NCI-H2081 (cell line): ENCODE results near the gene PPFIBP1.
"Not testable (repeated sequence)": the region's sequence is repeated elsewhere in the genome, so short reads cannot be mapped to it uniquely, and the experiment has no call there.

Experiments
- DNase-seq, 2 experiments: peaks; one replicate each; lab custom pipeline; 2025; lab: John Stamatoyannopoulos, UW

Gene PPFIBP1

DNA sequence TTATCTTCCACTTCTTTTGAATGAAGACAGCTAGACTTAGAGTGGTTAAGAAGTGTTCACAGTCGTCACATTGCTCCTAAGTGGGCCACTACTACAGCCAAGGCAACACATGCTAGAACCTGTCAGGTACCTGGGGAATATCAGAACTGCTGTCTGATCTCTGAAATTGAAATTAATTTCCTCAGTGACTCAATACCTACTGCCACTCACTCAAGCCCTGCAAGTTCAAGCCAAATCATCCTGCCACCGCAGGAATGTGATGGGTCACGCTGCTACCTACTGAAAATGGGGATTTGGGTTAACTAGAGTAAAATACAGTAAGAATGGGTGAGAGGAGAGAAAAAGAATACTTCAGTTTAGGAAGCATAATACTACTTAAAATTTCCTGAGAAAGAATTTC, 67.7 kb downstream of the PPFIBP1 start:
- not testable (repeated sequence) for DNase-seq

DNA sequence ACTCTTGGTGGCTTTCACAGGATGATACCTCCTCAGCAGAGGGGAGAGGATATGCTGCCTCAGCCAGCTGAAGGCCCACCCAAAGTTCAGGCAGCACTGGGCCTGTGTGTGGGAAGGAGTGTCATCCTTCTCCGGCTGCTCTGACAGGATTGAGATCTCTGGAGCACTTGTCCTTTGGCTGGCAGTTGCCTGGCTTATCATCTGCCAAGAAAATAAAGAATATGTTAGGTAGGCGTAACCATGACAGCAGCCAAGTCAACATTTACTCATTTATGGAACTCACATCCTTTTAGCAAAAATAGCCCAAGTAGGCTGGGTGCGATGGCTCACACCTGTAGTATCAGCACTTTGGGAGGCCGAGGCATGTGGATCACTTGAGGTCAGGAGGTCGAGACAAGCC, 68.5 kb downstream of the PPFIBP1 start:
- DNase-seq, result peak; percentile 6 to 14

DNA sequence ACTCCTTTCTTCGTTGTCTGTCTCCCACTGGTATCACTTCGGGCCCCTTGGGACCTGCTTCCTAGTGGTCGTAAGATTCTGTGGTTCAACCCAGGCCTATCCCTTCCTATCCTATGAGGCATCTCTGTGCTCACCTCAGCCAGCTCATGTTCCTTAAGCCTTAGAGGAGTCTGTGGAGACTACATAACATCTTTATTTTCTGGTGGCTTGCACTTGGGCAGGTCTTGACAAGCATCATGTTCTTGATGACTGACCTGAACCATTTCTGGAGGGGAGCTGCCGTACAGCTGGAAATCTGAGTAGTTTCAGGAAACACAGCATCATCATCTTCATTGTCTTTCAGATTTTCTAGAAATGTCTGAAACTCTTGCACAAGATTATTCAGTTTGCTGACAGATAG, 69.3 kb downstream of the PPFIBP1 start:
- DNase-seq, result no peak

DNA sequence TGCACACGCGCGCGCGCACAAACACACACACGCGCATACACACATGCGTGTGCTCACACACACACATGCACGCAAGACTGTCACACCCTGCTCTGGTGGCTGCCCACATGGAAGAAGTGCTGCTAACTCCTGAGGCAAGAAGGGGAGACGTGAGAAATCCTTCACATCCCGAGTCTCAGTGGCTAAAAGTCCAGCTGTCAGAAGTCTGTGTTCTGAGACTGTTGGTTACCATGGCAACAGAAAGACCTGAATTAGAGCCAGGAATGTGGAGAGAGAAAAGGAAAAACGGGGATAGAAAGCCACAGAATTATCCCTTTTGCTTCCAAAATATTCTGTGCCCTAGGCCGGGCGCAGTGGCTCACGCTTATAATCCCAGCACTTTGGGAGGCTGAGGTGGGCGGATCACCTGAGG, 71.2 kb downstream of the PPFIBP1 start:
- no peak for DNase-seq

DNA sequence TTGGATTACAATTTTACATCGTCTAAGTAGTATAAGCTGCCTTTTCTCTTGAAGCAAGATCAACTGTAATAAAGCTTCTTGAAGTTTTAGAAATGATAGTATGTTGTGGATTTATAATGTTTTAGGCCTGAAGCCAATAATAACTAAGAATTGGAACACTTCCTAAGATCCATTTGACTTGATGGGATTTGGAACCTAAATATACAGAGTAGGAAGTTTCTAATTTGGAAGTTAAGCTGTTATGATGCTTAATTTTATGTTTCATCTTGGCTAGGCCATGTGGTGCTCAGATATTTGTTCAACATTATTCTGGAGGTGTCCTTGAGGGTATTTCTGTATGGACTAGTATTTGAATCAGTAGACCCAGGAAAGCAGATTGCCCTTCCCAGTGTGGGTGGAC, 74.9 kb downstream of the PPFIBP1 start:
- not testable (repeated sequence) for DNase-seq

DNA sequence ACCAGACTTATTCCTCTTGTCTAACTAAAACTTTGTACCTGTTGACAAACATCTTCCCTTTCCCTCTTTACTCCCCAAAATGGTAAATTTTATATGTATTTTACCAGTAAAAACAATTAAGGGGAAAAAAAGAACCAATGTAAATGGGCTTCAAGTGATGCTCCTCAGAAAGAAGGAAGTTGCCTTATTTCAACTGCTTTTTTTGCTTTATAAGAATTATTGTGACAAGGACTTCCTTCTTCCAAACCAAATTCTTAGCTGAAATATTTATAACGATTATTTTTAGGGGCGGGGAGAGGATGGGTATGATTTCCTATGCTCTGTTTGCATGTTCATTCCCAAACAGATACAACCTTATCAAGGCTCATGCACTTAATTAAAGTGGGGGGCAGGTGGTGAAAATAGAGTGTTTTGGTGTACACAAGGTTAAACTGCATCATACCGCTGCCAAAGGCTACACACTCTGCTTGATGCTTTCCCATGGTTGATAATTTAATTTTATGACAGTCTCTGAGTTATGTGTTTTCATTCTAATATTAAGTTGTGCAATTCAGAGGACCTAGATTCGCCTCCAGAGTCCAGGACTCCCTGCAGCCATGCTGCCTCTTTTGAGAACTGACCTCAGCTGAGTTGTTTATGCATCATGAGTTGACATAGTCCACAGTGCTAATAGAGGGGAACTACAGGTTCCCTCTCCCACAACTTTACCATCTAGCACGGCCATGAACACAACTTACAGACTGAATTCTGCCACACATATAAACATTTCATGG, 77.2 kb downstream of the PPFIBP1 start:
- DNase-seq, result not testable (repeated sequence)

DNA sequence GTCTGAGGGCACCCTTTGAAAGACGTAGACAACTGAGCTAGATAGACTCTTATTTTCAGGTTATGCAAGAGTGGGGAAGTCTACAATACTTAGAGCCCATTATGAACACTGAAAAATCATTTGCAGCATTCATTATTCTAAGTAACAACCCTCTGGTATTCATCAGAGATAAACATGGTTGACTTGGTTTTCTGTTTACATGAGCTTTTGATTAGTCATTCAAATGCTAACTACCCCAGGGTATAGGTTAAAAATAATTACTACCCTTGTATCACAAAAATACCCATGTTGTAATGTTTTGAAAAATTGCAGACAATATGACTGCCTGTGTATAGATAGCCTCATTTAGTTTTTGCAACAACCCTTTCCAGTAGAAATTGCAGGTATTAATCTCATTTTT, 78.5 kb downstream of the PPFIBP1 start:
- no peak for DNase-seq

DNA sequence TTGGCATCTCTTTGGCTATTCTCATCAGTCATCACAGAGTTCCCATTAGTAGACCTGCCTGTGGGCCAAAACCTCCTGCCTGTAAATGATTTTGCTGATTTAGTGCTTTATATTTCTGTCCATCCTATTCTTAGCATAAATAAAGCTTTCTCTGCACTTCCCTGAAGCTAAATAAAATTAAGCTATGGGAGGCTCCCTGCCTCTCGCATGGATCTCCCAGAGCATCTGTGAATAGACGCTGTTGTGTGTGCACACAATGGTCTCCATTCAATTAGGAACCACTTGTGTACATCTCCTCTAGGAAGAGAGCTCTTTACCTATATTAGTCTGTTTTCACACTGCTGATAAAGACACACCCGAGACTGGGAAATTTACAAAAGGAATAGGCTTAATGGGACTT, 80.4 kb downstream of the PPFIBP1 start:
- no peak for DNase-seq

DNA sequence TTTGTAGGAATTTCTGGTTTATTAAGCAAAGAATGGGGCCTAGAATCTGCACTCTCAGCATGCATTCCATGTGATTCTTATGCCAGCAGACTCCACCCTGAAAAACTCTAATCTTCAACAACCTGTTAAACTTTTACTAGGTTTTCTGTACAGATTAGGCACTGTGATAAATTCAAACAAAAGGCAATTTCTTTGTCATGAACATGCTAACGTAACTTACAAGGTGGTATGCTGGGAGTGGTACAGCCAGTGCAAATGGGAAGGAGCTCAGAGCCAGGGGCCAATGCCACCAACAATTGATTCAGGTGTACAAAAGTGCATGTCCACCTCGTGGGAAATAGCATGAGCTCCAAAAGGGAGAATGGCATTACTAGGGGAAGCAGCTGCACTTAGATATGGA, 83.0 kb downstream of the PPFIBP1 start:
- DNase-seq, result no peak

DNA sequence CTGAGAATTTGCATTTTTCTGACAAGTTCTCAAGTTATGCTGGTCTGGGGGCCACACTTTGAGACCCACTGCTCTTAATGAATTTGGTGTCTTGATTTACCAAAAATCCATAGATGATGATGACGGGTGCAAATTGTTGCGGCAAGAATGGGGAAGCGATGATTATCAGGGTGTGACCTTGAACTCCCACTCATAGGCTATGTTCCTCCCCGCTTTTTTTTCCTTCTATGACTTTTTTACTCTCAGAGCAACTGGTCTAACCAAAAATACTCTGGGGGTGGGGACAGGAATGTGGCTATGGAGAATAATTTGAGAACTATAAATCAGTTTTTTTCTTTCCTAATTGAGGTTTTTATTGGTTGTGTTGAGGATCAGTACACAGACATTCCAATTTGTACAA, 83.6 kb downstream of the PPFIBP1 start:
- DNase-seq, result no peak

DNA sequence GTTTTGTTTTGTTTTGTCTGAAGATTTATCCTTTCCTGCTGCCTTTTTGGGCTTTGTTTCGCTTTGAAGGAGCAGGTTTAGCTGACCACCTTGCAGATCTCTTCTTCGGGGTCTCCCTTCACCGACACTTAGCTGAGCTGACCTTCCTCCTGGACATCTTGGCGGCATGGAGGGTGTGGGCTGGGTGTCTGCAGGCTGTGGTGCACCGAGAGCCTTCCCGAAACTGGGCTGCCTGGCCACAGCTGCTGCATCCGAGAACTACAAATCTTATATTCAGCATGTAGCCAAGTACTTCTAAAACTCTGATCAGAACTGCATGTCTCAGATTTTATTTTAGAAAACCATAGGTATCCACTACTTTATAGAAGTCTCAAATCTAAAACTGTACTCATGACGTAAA, 84.9 kb downstream of the PPFIBP1 start:
- no peak for DNase-seq

DNA sequence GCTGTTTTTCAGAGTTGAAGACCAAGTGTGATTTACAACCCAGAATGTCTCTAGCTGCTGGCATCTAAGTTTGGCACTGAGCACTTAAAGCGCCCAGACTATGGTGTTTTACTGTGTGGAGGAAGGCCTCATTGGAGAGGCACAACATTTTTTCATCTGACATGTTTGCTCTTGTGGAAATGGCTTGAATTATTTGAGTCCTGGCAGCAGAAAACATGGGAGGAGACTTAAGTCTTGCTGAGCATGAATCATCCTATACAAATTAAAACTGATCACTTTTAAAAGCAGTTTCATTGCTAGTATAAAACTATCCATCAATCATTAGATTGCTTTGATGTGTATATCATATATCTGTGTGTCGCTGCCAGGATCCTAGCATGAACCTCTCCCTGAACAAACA, 86.4 kb downstream of the PPFIBP1 start:
- peak; percentile 68 to 93 for DNase-seq

DNA sequence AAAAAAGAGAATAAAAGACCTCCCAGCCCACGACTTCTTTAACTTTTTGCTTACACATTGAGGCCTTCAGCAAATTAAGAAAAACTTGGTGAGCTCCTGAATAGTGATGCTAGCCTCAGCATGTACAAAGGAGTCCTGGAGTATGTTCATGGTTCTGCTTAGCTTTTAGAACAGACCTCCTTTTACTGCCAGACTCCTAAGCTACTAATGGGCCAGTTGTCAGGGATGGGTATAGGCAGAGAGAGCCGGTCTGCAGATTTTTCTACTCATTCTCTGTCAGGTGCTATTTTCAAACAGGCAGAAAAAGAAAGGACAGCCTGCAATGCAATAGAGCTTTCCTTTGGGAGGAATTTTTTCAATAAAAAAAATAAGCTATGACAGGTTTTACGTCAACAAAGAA, 90.4 kb downstream of the PPFIBP1 start:
- no peak for DNase-seq

DNA sequence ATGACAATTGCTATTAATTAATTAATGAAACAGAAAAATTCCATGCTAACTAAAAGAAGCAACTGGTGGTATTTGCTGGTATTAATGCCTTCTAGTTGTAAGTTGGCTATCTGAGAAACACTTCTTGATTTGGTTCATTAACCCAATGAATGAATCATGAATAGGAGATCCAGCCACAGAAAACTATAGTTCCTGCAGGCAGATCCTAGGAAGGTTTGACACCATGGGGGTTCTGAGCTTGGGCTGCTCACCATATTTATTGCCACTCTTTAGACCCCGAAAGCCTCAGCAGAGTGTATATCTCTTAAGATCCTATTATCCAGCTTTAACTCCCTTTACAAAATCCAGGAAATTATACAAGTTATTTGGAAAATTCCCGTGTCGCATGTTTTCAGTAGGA, 90.9 kb downstream of the PPFIBP1 start:
- DNase-seq, result no peak

DNA sequence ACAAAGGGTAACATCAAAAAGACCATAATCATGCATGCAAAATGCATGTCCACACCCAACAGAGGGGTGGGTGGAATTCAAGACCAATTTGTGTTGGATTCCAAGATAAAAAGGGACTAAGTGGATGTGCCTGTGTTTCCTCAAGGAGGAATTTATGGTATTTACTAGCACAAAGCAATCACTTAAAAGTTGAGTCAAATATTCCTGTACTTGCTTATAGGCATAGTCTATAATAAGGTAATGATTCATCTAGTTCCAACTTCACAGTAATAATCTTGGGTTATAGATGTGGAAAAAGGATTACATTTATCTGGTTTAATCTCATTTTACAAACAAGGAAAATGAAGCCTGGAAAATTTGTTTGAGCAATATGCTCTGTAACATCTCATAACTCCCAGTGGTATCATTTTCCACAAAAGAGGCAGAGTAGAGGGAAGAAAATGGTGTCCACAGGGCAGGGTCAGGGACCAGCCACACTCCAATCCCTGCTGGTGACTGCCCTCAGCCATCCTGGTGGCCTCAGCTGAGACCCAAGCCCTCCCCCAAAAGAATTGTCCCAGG, 91.4 kb downstream of the PPFIBP1 start:
- DNase-seq, result no peak

DNA sequence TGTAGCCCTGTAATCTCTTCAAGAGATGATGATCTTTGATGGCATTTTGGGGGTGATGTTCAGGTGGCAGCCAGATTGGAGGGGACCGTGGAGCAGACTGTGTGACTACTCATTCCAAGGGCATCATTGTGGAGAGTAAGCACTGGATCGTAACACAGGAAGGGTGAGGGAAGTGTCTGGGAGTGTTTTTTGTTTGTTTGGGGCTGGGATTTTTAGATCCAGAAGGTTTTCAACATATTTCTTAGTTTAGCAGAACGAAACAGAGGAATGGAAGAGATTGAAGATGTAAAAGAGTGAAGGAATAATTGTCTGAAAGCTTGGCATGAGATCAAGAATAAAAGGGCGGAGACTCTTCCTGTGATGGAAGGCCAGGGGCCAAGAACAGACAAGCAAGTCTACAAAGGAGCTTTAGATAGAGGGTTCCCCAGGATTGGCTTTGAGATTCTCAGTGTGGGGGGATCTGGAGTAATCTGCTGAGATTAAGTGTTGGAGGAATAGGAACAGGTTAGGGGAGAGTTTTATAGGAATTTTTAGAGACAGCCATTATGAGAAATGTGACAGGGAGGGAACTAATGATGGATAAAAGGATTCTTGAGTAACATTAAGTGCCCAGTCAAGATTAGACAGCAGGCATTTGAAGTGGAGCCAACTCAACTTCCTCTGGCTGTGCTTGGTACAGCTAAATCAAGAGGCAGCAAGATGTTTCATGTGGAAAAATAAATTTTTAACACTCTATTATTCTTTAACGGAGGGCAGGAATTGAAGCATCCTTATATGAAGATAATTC, 92.5 kb downstream of the PPFIBP1 start:
- DNase-seq, result no peak

DNA sequence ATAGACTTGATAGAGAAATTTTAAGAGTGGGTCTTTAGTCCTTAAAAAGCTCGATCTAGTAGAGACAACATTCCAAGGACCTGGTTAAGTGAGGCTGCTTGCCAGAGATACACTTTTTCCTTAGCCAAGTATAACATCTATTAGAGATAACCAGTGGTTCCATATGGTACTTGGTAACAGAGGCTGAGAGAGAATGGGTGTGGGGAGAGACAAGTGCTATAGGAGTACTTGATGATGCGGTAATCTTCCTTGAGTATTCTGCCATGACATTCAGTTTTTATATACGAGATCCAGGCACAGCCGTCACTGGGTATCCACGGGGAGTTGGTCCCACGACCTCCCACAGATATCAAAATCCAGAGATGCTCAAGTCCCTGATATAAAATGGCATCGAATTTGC, 94.8 kb downstream of the PPFIBP1 start:
- DNase-seq, result no peak

DNA sequence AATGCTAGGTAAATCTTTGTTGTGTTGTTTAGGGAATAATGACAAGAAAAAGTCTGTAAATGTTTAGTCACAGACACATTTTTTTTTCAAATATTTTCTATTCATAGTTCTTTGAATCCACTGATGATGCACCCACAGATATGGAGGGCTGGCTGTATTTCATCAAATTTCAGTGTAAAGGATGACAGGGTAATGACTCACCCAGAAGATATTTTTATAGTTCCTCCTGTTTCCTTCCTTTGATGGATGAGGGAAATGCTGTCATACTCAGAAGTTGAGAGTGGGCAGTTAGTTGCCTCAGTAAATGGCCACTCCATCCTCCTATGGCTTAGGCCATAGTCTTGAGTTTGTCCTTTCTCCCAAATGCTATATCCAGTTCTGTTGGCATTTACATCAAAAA, 95.3 kb downstream of the PPFIBP1 start:
- no peak for DNase-seq

DNA sequence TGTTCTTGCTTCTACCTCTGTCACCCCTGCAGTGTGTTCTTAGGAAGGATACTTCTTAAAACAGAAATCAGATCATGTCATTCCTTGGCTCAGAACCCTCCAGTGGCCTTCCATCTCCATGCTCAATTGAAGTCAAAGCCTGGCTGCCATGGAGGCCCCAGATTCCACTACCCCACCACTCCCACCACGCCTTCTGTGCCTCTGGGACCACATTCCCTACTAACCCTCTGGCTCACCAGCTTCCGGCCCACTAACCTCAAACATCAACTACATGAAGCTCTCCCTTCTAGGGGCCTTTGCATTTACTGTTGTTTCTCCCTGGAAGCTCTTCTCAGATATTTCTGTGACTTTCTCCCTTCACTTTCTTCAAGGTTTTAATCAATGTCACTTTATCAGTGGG, 96.1 kb downstream of the PPFIBP1 start:
- no peak for DNase-seq

DNA sequence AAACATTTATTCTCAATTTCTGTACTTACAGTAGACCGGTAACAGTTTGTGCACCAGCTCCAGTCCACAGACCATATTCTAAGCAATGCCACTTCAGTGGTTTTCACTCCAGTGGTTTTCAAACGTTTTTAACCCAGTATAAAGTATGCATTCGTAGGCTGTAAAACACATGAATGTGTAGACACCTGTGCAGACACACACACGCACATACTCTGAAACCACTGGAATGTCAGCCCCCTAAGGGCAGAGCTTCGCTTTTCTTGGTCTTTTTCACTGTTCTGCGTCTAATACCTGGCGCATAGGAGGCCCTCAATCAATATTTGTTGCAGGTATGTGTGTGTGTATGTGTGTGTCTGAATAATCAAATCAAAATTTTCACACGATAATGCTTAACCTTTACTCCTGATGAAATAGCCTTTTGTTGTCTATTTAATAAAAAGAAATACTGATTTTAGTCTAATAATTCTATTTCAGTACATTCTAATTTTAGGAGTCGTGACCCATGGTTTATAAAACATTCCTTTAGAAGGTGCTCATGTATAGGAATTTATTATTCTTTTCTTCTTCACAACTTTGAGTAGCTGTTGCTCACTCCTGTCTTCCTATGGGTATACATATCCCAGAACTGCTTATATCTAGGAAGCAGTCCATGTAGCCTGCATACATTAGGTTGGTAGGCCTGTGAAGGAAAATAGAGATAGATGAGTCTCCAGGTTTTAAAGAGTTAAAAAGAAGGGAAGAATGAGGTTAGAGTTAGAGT, 98.6 kb downstream of the PPFIBP1 start:
- DNase-seq, result no peak

DNA sequence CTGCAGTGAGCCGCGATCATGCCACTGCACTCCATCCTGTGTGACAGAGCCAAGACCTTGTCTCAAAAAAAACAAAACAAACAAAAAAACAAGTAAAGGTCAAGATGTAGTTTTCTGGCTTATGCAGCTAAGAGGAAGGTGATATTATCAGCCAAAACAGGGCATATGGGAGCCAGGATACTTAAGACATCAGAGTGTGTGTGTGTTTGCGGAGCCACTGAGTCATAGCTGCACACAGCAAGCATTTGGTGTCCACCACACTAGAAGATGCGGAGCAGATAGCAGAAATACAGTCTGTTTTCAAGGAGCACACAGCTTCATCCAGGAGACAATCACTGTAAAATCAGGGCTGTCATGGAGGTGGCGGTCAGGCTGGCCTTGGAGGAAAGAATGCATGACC, 99.6 kb downstream of the PPFIBP1 start:
- no peak for DNase-seq

DNA sequence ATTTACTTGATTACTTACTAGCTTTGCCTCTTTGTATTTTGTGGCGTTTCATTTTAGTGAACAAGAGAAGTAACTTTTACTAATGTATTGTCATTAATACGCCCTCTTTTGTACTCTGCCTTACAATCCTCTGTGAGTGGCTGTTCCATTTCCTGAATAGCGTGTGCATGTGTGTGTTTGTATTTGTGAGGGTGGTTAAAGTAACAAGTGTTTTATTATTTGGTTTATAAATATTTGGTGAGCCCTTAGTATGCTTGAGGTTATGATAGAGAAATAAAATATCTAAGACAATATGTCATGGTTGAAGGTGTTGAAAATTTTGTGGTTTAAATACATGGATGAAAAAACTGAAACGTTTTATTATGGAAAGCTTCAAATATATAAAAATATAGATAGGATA, 100.6 kb downstream of the PPFIBP1 start:
- no peak for DNase-seq
